GM12878 (cell line): Measurements from ENCODE around the gene KDM6B. TPM values are rescaled to one million over a fixed set of nuclear protein-coding genes. Genes with fewer than 3 reads are reported as not detected.

Source experiments
- ATAC-seq: fragments of 200-7000 bp; cut with Tn5 transposase; 3 replicates; pipeline ENCODE4 v1.9.1; 2020; ENCODE audit warnings: mild to moderate bottlenecking, moderate library complexity
- BruUV-seq: library from RNA; stranded (reverse); fragments of 400-500 nt; replicated peaks from 2 replicates; lab custom pipeline; 2021; lab: Mats Ljungman, UMichigan
- CTCF ChIA-PET: fragments of 300-600 bp; sonication (Branson Sonifier 250); formaldehyde crosslinking; extraction: SDS; loops from one replicate; lab custom pipeline; 2021; ENCODE audit warnings: inconsistent platforms; lab: Yijun Ruan, JAX
- POLR2A ChIA-PET: fragments of 350-600 bp; formaldehyde crosslinking; extraction: SDS; loops from one replicate; lab custom pipeline; 2021; ENCODE audit warnings: inconsistent platforms; lab: Charles Lee
- RAD21 ChIA-PET: fragments of 300-600 bp; sonication (Branson Sonifier 250); formaldehyde crosslinking; loops from one replicate; lab custom pipeline; 2023; ENCODE audit warnings: antibody characterized with exemption; ENCODE audit not compliant: unreplicated experiment; lab: Charles Lee
- SMC1A ChIA-PET: fragments of 300-600 bp; sonication (Branson Sonifier 250); formaldehyde crosslinking; loops from one replicate; lab custom pipeline; 2023; ENCODE audit not compliant: unreplicated experiment, uncharacterized antibody; lab: Charles Lee
- DNase-seq: peaks from one replicate; pipeline ENCODE4 v3.0.0-alpha.2; 2011; ENCODE audit warnings: low read depth, low spot score
- FAIRE-seq: peaks from 3 replicates; lab custom pipeline; 2011; peaks lifted over from hg19 to GRCh38; lab: Jason Lieb, UNC
- H2AFZ ChIP-seq: 2 replicates; pipeline ENCODE4 v1.6.0; 2011; ENCODE audit warnings: low read depth, low read length, control low read depth; ENCODE audit not compliant: control insufficient read depth
- H3K27ac ChIP-seq: 2 replicates; pipeline ENCODE4 v1.5.1; 2011; ENCODE audit warnings: control low read depth; ENCODE audit not compliant: control insufficient read depth, insufficient read depth
- H3K27me3 ChIP-seq, 2 experiments: replicated peaks in 1 of 2; 2 replicates each; pipeline versions ENCODE4 v1.6.0 to v1.6.1; 2011; ENCODE audit warnings: low read length in 1 of 2; ENCODE audit not compliant: control insufficient read depth in 2 of 2, insufficient read depth in 2 of 2
- H3K36me3 ChIP-seq, 2 experiments: 2 replicates each; pipeline ENCODE4 v1.5.1; 2011; ENCODE audit warnings: low read length in 1 of 2; ENCODE audit not compliant: control insufficient read depth in 2 of 2, insufficient read depth in 2 of 2
- H3K4me1 ChIP-seq: 2 replicates; pipeline ENCODE4 v1.6.1; 2011; ENCODE audit warnings: mild to moderate bottlenecking, low read length, moderate library complexity, mixed read lengths; ENCODE audit not compliant: control insufficient read depth, insufficient read depth
- H3K4me2 ChIP-seq: 2 replicates; pipeline ENCODE4 v1.6.0; 2011; ENCODE audit warnings: control low read depth; ENCODE audit not compliant: control insufficient read depth, insufficient read depth
- H3K4me3 ChIP-seq: fragments of 200-600 bp; sonication (generic); 2 replicates; pipeline ENCODE4 v1.5.1; 2016
- H3K79me2 ChIP-seq: 2 replicates; pipeline ENCODE4 v1.6.0; 2011; ENCODE audit warnings: low read length; ENCODE audit not compliant: control insufficient read depth, insufficient read depth
- H3K9ac ChIP-seq: 2 replicates; pipeline ENCODE4 v1.8.0; 2011; ENCODE audit warnings: low read length, control low read depth, mixed read lengths; ENCODE audit not compliant: control insufficient read depth, insufficient read depth
- H3K9me3 ChIP-seq: replicated peaks from 3 replicates; pipeline ENCODE4 v1.5.1; 2011; ENCODE audit warnings: mild to moderate bottlenecking, low read length; ENCODE audit not compliant: control insufficient read depth, insufficient read depth
- H4K20me1 ChIP-seq: 2 replicates; pipeline ENCODE4 v1.6.0; 2011; ENCODE audit not compliant: control insufficient read depth, insufficient read depth
- E2F8 ChIP-seq: fragments of 450-650 bp; IDR thresholded peaks from 2 replicates; pipeline ENCODE4 v1.6.1; 2018; ENCODE audit warnings: mild to moderate bottlenecking, low read depth, moderate library complexity; ENCODE audit not compliant: partially characterized antibody
- EP300 ChIP-seq, 2 experiments: fragments of 150-350 bp in 1 of 2; IDR thresholded peaks; 2 replicates each; pipeline ENCODE4 v1.6.1; 2011 to 2012; ENCODE audit warnings: low read depth in 2 of 2, low read length in 2 of 2, borderline replicate concordance in 1 of 2, improper control_type of control experiment in 1 of 2, inconsistent platforms in 1 of 2; ENCODE audit not compliant: control insufficient read depth in 1 of 2
- FOXK2 ChIP-seq: fragments of 450-650 bp; IDR thresholded peaks from 2 replicates; pipeline ENCODE4 v1.6.1; 2017; ENCODE audit warnings: mild to moderate bottlenecking, moderate library complexity
- IRF4 ChIP-seq: IDR thresholded peaks from 2 replicates; pipeline ENCODE4 v1.6.1; 2011; ENCODE audit warnings: low read depth, low read length
- NFXL1 ChIP-seq: fragments of 450-650 bp; IDR thresholded peaks from 2 replicates; pipeline ENCODE4 v1.6.1; 2017; ENCODE audit warnings: antibody characterized with exemption, mild to moderate bottlenecking, borderline replicate concordance
- NR2F1 ChIP-seq: fragments of 450-650 bp; conservative IDR thresholded peaks from 2 replicates; pipeline ENCODE4 v1.6.1; 2017; ENCODE audit warnings: mild to moderate bottlenecking
- PML ChIP-seq: IDR thresholded peaks from 2 replicates; pipeline ENCODE4 v1.6.1; 2012; ENCODE audit warnings: low read length, inconsistent platforms
- SUPT20H ChIP-seq: IDR thresholded peaks from 2 replicates; pipeline ENCODE4 v1.6.1; 2011; ENCODE audit warnings: low read depth, mild to moderate bottlenecking, low read length, moderate library complexity, borderline replicate concordance; ENCODE audit not compliant: control insufficient read depth
- TARDBP ChIP-seq: IDR thresholded peaks from 2 replicates; pipeline ENCODE4 v1.6.1; 2016; ENCODE audit warnings: borderline replicate concordance
- USF1 ChIP-seq: IDR thresholded peaks from 2 replicates; pipeline ENCODE4 v1.6.1; 2011; ENCODE audit warnings: borderline replicate concordance, low read depth, mild to moderate bottlenecking, moderate library complexity, mixed read lengths, low read length; ENCODE audit not compliant: insufficient read depth; ENCODE audit errors: extremely low read length
- ZBTB40 ChIP-seq: fragments of 450-650 bp; IDR thresholded peaks from 2 replicates; pipeline ENCODE4 v1.6.1; 2016; ENCODE audit warnings: mild to moderate bottlenecking, moderate library complexity, borderline replicate concordance
- ZZZ3 ChIP-seq: IDR thresholded peaks from 2 replicates; pipeline ENCODE4 v1.6.1; 2011; ENCODE audit warnings: low read depth; ENCODE audit not compliant: control insufficient read depth, insufficient read length
- WGBS: methylation state at CpG from one replicate; pipeline ENCODE4 v1.1.6; 2016; ENCODE audit warnings: low lambda C conversion rate; ENCODE audit not compliant: insufficient replicate concordance, insufficient coverage; ENCODE audit errors: missing lambda C conversion rate; 5-methylcytosine and 5-hydroxymethylcytosine counted together
- in situ Hi-C: fragments of 300-500 bp; cut with MboI; formaldehyde crosslinking; loops from 9 replicates; pipeline ENCODE4 v1.14.3; 2018; ENCODE audit warnings: mixed read lengths
- intact Hi-C: fragments of 100-400 bp; cut with micrococcal nuclease; formaldehyde crosslinking; loops from one replicate; pipeline ENCODE4 v1.14.2; 2022; ENCODE audit not compliant: unreplicated experiment
- polyA plus RNA-seq, 11 experiments: library from polyadenylated mRNA; depleted of rRNA in 4 of 11; unstranded in 6 of 11; stranded (reverse) in 5 of 11; fragments of >200 nt; fragmentation: Nextera tagmentation in 4 of 11; fragmentation: Illumina TruSeq in 1 of 11; extraction: Ambion mirVana in 4 of 11; extraction: Trizol in 1 of 11; gene quantifications; 1 replicate in 1 of 11; 2 replicates in 10 of 11; pipeline versions ENCODE4 v1.2.1 to v1.2.3, GENCODE V29; 2011 to 2016; ENCODE audit warnings: inconsistent platforms in 2 of 11, missing spikeins in 2 of 11, low read depth in 1 of 11
- total RNA-seq, 4 experiments: library from RNA; depleted of rRNA in 3 of 4; stranded (reverse); fragments of >200 nt in 3 of 4; fragmentation: Illumina TruSeq in 1 of 4; extraction: Trizol in 1 of 4; gene quantifications; 2 replicates each; pipeline versions ENCODE4 v1.2.1 to v1.2.3, GENCODE V29; 2013 to 2021

The KDM6B gene
- total and polyA plus RNA-seq, 10 of the 15 experiments (the other 5 are each of a cell fraction or from before 2014, with no cell fraction given): 0.05 to 33.5 (median 2.3) TPM

- peak; percentile 70 for DNase-seq
- BruUV-seq: no TSS peak
- Histone ChIP-seq H3K36me3 (peaks cover 5 to 14% of the 10 kb centered on the region in 2 experiments; a peak in 3 of 4 replicates), H3K4me3 (peak overlapping the region; percentile 92), H2AFZ (peak overlapping the region; percentile 58), H4K20me1 (no peaks in the 10 kb centered on the region; the same call in none of the 2 replicates), H3K4me1 (peaks cover 34% of the 10 kb centered on the region), H3K27me3 (no peaks in the 10 kb centered on the region), H3K9me3 (no peaks in the 10 kb centered on the region), H3K9ac (peak overlapping the region; percentile 97), H3K27ac (peak overlapping the region; percentile 99), H3K4me2 (peak overlapping the region; percentile 100), H3K79me2 (peaks cover 46% of the 10 kb centered on the region)
- peak; percentile 41 for FAIRE-seq
- intact Hi-C loops (loop anchor here (1.0 to 2.0 kb wide), 2 partner anchors 8 to 13 kb away; partner anchors contain the start of gene NAA38), in situ Hi-C loops (no loop called here)
- ChIA-PET RAD21 (interaction anchor here (1.3 to 3.7 kb wide), 5 partner anchors 9 to 42 kb away, joined by 3 to 36 read pairs (median 4); partner anchors contain the start of genes KDM6B and NAA38), SMC1A (no interaction called here), POLR2A (interaction anchor here (0.6 to 4.1 kb wide), 6 partner anchors 9 to 134 kb away, joined by 3 to 49 read pairs (median 4); partner anchors contain the start of genes CYB5D1, KDM6B and NAA38), CTCF (interaction anchor here (2.2 to 5.7 kb wide), 3 partner anchors 10 to 18 kb away, joined by 7 to 57 read pairs (median 16); partner anchors contain the start of genes CYB5D1, KDM6B and NAA38)
- WGBS: under 1% methylated on average over 42 of the region's 61 CpGs
- peak; percentile 37 for ATAC-seq
- TF ChIP-seq USF1 (peak; percentile 87), ZBTB40 (peak; percentile 16; the same call in 1 of the 2 replicates), PML (no peak), ZZZ3 (no peak), SUPT20H (no peak), TARDBP (no peak), FOXK2 (no peak), NFXL1 (no peak), EP300 (IDR thresholded peaks at IDR 0.05; ENCODE audit: borderline replicate concordance in 1 of 2, control insufficient read depth in 1 of 2, low read depth in 2 of 2, low read length in 2 of 2) (peak; percentile 7 to 55; a peak in 1 of 4 replicates), NR2F1 (no peak), E2F8 (peak; percentile 36), IRF4 (peak; percentile 69; the same call in 1 of the 2 replicates)
These were observed 9.7 kb downstream of the KDM6B start for GRCh38 chr17:7843536-7844291.
